IMR-90 (cell line): ENCODE results near the gene PMF1. TPM values are rescaled to one million over a fixed set of nuclear protein-coding genes. Genes with fewer than 3 reads are reported as not detected.

Source experiments
- ATAC-seq: fragments of 200-7000 bp; cut with Tn5 transposase; 2 replicates; pipeline ENCODE4 v1.9.1; 2020; ENCODE audit warnings: low read depth, mild to moderate bottlenecking, moderate library complexity
- BruUV-seq: library from RNA; stranded (reverse); fragments of 400-500 nt; replicated peaks from 2 replicates; lab custom pipeline; 2021; lab: Mats Ljungman, UMichigan
- CTCF ChIA-PET: fragments of 300-600 bp; formaldehyde crosslinking; extraction: SDS; loops from one replicate; lab custom pipeline; 2021; ENCODE audit warnings: antibody characterized with exemption; lab: Yijun Ruan, JAX
- POLR2A ChIA-PET: fragments of 300-600 bp; sonication (Branson Sonifier 250); formaldehyde crosslinking; loops from one replicate; lab custom pipeline; 2022; ENCODE audit warnings: antibody characterized with exemption; ENCODE audit not compliant: unreplicated experiment; lab: Charles Lee
- DNase-seq: peaks from one replicate; pipeline ENCODE4 v3.0.0; 2013
- H2AFZ ChIP-seq: replicated peaks from 2 replicates; pipeline ENCODE3; 2013; ENCODE audit warnings: low read length, mild to moderate bottlenecking; ENCODE audit not compliant: poor library complexity
- H2AK5ac ChIP-seq: 2 replicates; pipeline ENCODE4 v1.6.1; 2013; ENCODE audit warnings: low read depth, low read length, inconsistent platforms
- H2AK9ac ChIP-seq: replicated peaks from 2 replicates; pipeline ENCODE3; 2013; ENCODE audit warnings: mild to moderate bottlenecking, low read depth, low read length, moderate library complexity; ENCODE audit not compliant: poor library complexity
- H2BK120ac ChIP-seq: 2 replicates; pipeline ENCODE4 v1.6.1; 2013; ENCODE audit warnings: low read depth, low read length, inconsistent platforms
- H2BK15ac ChIP-seq: 3 replicates; pipeline ENCODE4 v1.6.1; 2013; ENCODE audit warnings: low read depth, low read length, inconsistent platforms
- H2BK20ac ChIP-seq: 2 replicates; pipeline ENCODE4 v1.6.1; 2013; ENCODE audit warnings: low read depth, mild to moderate bottlenecking, inconsistent platforms, low read length, moderate library complexity
- H2BK5ac ChIP-seq: 2 replicates; pipeline ENCODE4 v1.6.1; 2013; ENCODE audit warnings: mild to moderate bottlenecking, low read depth, low read length, inconsistent platforms; ENCODE audit not compliant: poor library complexity, severe bottlenecking
- H3K14ac ChIP-seq: replicated peaks from 2 replicates; pipeline ENCODE4 v1.6.1; 2013; ENCODE audit warnings: low read depth, low read length, inconsistent platforms
- H3K18ac ChIP-seq: 2 replicates; pipeline ENCODE4 v1.6.1; 2013; ENCODE audit warnings: low read depth, low read length, control low read depth
- H3K23ac ChIP-seq: 2 replicates; pipeline ENCODE4 v1.6.1; 2013; ENCODE audit warnings: low read depth, low read length, inconsistent platforms
- H3K27ac ChIP-seq: 2 replicates; pipeline ENCODE4 v1.5.1; 2013; ENCODE audit warnings: mild to moderate bottlenecking, control low read depth, low read length; ENCODE audit not compliant: insufficient read depth
- H3K27me3 ChIP-seq: 2 replicates; pipeline ENCODE4 v1.6.1; 2013; ENCODE audit warnings: low read length; ENCODE audit not compliant: control insufficient read depth, insufficient read depth
- H3K36me3 ChIP-seq: 2 replicates; pipeline ENCODE4 v1.6.1; 2013; ENCODE audit warnings: low read length, mixed read lengths; ENCODE audit not compliant: control insufficient read depth, insufficient read depth
- H3K4ac ChIP-seq: 2 replicates; pipeline ENCODE4 v1.6.1; 2013; ENCODE audit warnings: low read depth, low read length, inconsistent platforms
- H3K4me1 ChIP-seq: 2 replicates; pipeline ENCODE4 v1.6.1; 2013; ENCODE audit warnings: low read length, mixed read lengths; ENCODE audit not compliant: control insufficient read depth, insufficient read depth
- H3K4me2 ChIP-seq: 2 replicates; pipeline ENCODE4 v1.6.1; 2013; ENCODE audit warnings: low read depth, mild to moderate bottlenecking, control low read depth, low read length, moderate library complexity
- H3K4me3 ChIP-seq: 2 replicates; pipeline ENCODE4 v1.5.1; 2013; ENCODE audit warnings: low read depth, mild to moderate bottlenecking, control low read depth, low read length, moderate library complexity; ENCODE audit not compliant: insufficient read depth
- H3K56ac ChIP-seq: 2 replicates; pipeline ENCODE4 v1.6.1; 2013; ENCODE audit warnings: low read length, inconsistent platforms; ENCODE audit not compliant: insufficient read depth; ENCODE audit errors: extremely low read depth
- H3K79me1 ChIP-seq, 2 experiments: 2 replicates each; pipeline ENCODE4 v1.6.1; 2013; ENCODE audit warnings: low read length in 2 of 2, inconsistent platforms in 1 of 2, low read depth in 1 of 2
- H3K9ac ChIP-seq: 2 replicates; pipeline ENCODE4 v1.6.1; 2013; ENCODE audit warnings: low read depth, low read length, control low read depth
- H3K9me1 ChIP-seq: 2 replicates; pipeline ENCODE4 v1.6.1; 2013; ENCODE audit warnings: low read length, inconsistent platforms; ENCODE audit not compliant: insufficient read depth
- H3K9me3 ChIP-seq: 2 replicates; pipeline ENCODE4 v1.6.1; 2013; ENCODE audit warnings: low read length; ENCODE audit not compliant: control insufficient read depth, insufficient read depth
- H4K20me1 ChIP-seq: 2 replicates; pipeline ENCODE4 v1.6.1; 2013; ENCODE audit warnings: low read length, inconsistent platforms; ENCODE audit not compliant: insufficient read depth
- H4K5ac ChIP-seq: 2 replicates; pipeline ENCODE4 v1.6.1; 2013; ENCODE audit warnings: mild to moderate bottlenecking, low read depth, low read length, control low read depth
- H4K8ac ChIP-seq, 2 experiments: 2 replicates each; pipeline ENCODE4 v1.6.1; 2013; ENCODE audit warnings: low read depth in 2 of 2, low read length in 2 of 2, control low read depth in 1 of 2, inconsistent platforms in 1 of 2
- H4K91ac ChIP-seq: 2 replicates; pipeline ENCODE4 v1.6.1; 2013; ENCODE audit warnings: low read depth, low read length, inconsistent platforms; ENCODE audit not compliant: insufficient read depth
- BHLHE40 ChIP-seq: fragments of 150-350 bp; IDR thresholded peaks from 2 replicates; pipeline ENCODE4 v1.6.1; 2016; ENCODE audit warnings: mild to moderate bottlenecking, low read depth, low read length
- CEBPB ChIP-seq: IDR thresholded peaks from 2 replicates; pipeline ENCODE4 v1.6.1; 2012; ENCODE audit warnings: low read depth, low read length, improper control_type of control experiment
- CHD1 ChIP-seq: IDR thresholded peaks from 2 replicates; pipeline ENCODE4 v1.6.1; 2012; ENCODE audit warnings: low read depth, low read length, improper control_type of control experiment
- CTCF ChIP-seq: conservative IDR thresholded peaks from 2 replicates; pipeline ENCODE4 v1.5.1; 2012; ENCODE audit warnings: mild to moderate bottlenecking, low read depth, low read length, improper control_type of control experiment
- ELK1 ChIP-seq: fragments of 150-350 bp; IDR thresholded peaks from 2 replicates; pipeline ENCODE4 v1.6.1; 2016; ENCODE audit warnings: low read depth, mild to moderate bottlenecking, low read length, moderate library complexity, borderline replicate concordance
- FOS ChIP-seq: fragments of 150-350 bp; IDR thresholded peaks from 2 replicates; pipeline ENCODE4 v1.6.1; 2016; ENCODE audit warnings: low read depth, low read length
- MAFK ChIP-seq: IDR thresholded peaks from 2 replicates; pipeline ENCODE4 v1.6.1; 2012; ENCODE audit warnings: low read depth, low read length, improper control_type of control experiment
- MAZ ChIP-seq: IDR thresholded peaks from 2 replicates; pipeline ENCODE4 v1.6.1; 2012; ENCODE audit warnings: low read depth, mild to moderate bottlenecking, low read length, improper control_type of control experiment, moderate library complexity, borderline replicate concordance
- MXI1 ChIP-seq: IDR thresholded peaks from 2 replicates; pipeline ENCODE4 v1.6.1; 2012; ENCODE audit warnings: low read depth, mild to moderate bottlenecking, low read length, moderate library complexity, borderline replicate concordance
- NFE2L2 ChIP-seq: fragments of 150-350 bp; IDR thresholded peaks from 2 replicates; pipeline ENCODE4 v1.6.1; 2016; ENCODE audit warnings: low read depth, mild to moderate bottlenecking, low read length
- POLR2A ChIP-seq: IDR thresholded peaks from 2 replicates; pipeline ENCODE4 v1.6.1; 2012; ENCODE audit warnings: mild to moderate bottlenecking, low read depth, low read length
- RAD21 ChIP-seq: IDR thresholded peaks from 2 replicates; pipeline ENCODE4 v1.6.1; 2012; ENCODE audit warnings: low read length, improper control_type of control experiment
- RCOR1 ChIP-seq: IDR thresholded peaks from 2 replicates; pipeline ENCODE4 v1.6.1; 2012; ENCODE audit warnings: mild to moderate bottlenecking, low read length, improper control_type of control experiment; ENCODE audit not compliant: insufficient replicate concordance
- RFX5 ChIP-seq: IDR thresholded peaks from 2 replicates; pipeline ENCODE4 v1.8.0; 2012; ENCODE audit warnings: low read depth, mild to moderate bottlenecking, low read length, moderate library complexity
- SMC3 ChIP-seq: fragments of 150-350 bp; IDR thresholded peaks from 2 replicates; pipeline ENCODE4 v1.6.1; 2016; ENCODE audit warnings: low read depth, mild to moderate bottlenecking, antibody characterized with exemption, low read length, moderate library complexity
- USF2 ChIP-seq: fragments of 150-350 bp; IDR thresholded peaks from 2 replicates; pipeline ENCODE4 v1.6.1; 2017; ENCODE audit warnings: mild to moderate bottlenecking, antibody characterized with exemption, low read length, low read depth
- dilution Hi-C: fragments of 300-500 bp; cut with HindIII; formaldehyde crosslinking; loops from one replicate; pipeline ENCODE4 v1.14.3; 2018; ENCODE audit warnings: low sequenced_read_pairs; ENCODE audit not compliant: unreplicated experiment
- in situ Hi-C: fragments of 300-500 bp; cut with MboI; formaldehyde crosslinking; loops from 3 replicates; pipeline ENCODE4 v1.14.3; 2019; ENCODE audit warnings: low sequenced_read_pairs, inconsistent platforms, mixed read lengths
- intact Hi-C: fragments of 100-400 bp; cut with micrococcal nuclease; formaldehyde crosslinking; loops from 2 replicates; pipeline ENCODE4 v1.10.0; 2022
- polyA plus RNA-seq, 3 experiments: library from polyadenylated mRNA; depleted of rRNA; stranded (reverse); fragments of >200 nt; gene quantifications; 2 replicates each; pipeline ENCODE4 v1.2.3, GENCODE V29; 2012; ENCODE audit warnings: low replicate concordance in 1 of 3
- total RNA-seq: library from RNA; depleted of rRNA; stranded (reverse); fragments of >200 nt; gene quantifications from 2 replicates; pipeline ENCODE4 v1.2.3, GENCODE V29; 2012

Gene PMF1
- total and polyA plus RNA-seq, 2 of the 4 experiments (the other 2 are of a cell fraction) = 54.8 to 73.4 TPM

DNA sequence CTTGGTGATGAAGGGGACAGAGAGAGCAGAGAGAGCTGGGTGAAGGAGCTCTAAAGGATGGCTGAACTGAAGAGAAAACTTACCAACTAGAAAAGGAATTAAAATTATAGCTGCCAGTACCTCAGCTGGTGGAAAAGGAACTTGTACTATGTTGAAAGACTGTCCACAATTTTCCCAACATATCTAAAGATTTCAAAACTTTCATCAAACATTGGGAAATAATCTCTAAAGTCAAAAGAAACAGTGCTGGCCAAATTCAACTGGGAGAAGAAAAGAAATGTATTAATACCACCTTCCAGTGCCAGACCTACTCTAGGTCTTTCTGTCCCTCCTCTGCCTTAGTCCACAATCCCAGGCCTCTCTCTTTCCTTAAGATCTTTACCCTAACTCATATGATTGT is 63.7 kb downstream of the PMF1 start:
- ATAC-seq = no peak; the same call in 1 of the 2 replicates
- peaks cover 48% of the 10 kb centered on the region for H3K36me3 ChIP-seq
- no peak overlapping the region for H3K14ac ChIP-seq
- H3K79me1 ChIP-seq = peaks cover 29 to 58% of the 10 kb centered on the region in 2 experiments
- no peak for DNase-seq
- BruUV-seq = no TSS peak
- H4K5ac ChIP-seq = no peak overlapping the region
- intact Hi-C loops = no loop called here
- no peak overlapping the region for H2AK9ac ChIP-seq
- no peak overlapping the region for H3K4ac ChIP-seq
- H3K18ac ChIP-seq = no peak overlapping the region
- peaks cover 4% of the 10 kb centered on the region for H3K9me1 ChIP-seq
- H3K4me2 ChIP-seq = no peak overlapping the region
- H3K9me3 ChIP-seq = no peaks in the 10 kb centered on the region
- no peak overlapping the region for H4K8ac ChIP-seq
- no peak overlapping the region for H2BK20ac ChIP-seq
- H2BK15ac ChIP-seq = no peak overlapping the region
- no peaks in the 10 kb centered on the region for H3K27me3 ChIP-seq
- H2BK5ac ChIP-seq = no peak overlapping the region
- no peak overlapping the region for H2AK5ac ChIP-seq
- peak overlapping the region; percentile 52; the same call in 1 of the 2 replicates for H3K27ac ChIP-seq
- ChIA-PET POLR2A (no interaction called here), CTCF (no interaction called here)
- peaks cover 8% of the 10 kb centered on the region for H3K4me1 ChIP-seq
- no peak overlapping the region for H2BK120ac ChIP-seq
- H3K4me3 ChIP-seq = no peak overlapping the region
- H3K56ac ChIP-seq = no peak overlapping the region
- dilution Hi-C loops = no loop called here
- H4K91ac ChIP-seq = no peak overlapping the region
- peaks cover 30% of the 10 kb centered on the region for H4K20me1 ChIP-seq
- H2AFZ ChIP-seq = no peak overlapping the region
- H3K9ac ChIP-seq = no peak overlapping the region
- no peak overlapping the region for H3K23ac ChIP-seq
- in situ Hi-C loops = no loop called here
- TF ChIP-seq CTCF (no peak), RCOR1 (no peak), FOS (no peak), MAFK (no peak), SMC3 (no peak), ELK1 (no peak), MAZ (no peak), BHLHE40 (no peak), MXI1 (no peak), CEBPB (no peak), RAD21 (no peak), CHD1 (no peak), USF2 (no peak), POLR2A (no peak), NFE2L2 (no peak), RFX5 (no peak)
